ENCODE results near the gene REPS1.

DNA sequence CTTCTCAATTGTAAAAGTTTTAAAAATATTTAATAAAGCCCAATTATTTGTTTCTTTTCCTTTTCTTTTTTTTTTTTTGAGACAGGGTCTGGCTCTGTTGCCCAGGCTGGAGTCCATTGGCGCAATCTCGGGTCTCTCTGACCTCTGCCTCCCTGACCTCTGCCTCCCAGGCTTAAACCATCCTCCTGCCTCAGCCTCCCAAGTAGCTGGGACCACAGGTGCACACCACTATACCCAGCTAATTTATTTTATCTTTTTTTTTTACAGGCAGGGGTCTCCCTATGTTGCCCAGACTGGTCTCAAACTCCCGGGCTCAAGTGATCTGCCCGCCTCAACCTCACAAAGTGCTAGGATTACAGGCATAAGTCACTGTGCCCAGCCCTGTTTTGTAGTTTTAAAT is 9.8 kb downstream of the REPS1 start:
- no peak for TF ChIP-seq GATA3 (IDR thresholded peaks at IDR 0.05; ENCODE audit: low read depth, low read length)
- TF ChIP-seq GATA2 (IDR thresholded peaks at IDR 0.05; ENCODE audit: low read depth, low read length): no peak

Measured in SH-SY5Y (cell line).